KOPT-K1 (cell line): Measurements from ENCODE around the gene ETV6.

Experiments
- H3K27ac ChIP-seq: fragments of 200-600 bp; sonication (generic); 2 replicates; pipeline ENCODE4 v1.5.1; 2016; ENCODE audit warnings: antibody characterized with exemption, mild to moderate bottlenecking, low read depth, low read length; ENCODE audit not compliant: poor library complexity, severe bottlenecking
- H3K36me3 ChIP-seq: fragments of 200-600 bp; sonication (generic); 2 replicates; pipeline ENCODE4 v1.5.1; 2017; ENCODE audit warnings: antibody characterized with exemption, mild to moderate bottlenecking, low read length, moderate library complexity; ENCODE audit not compliant: insufficient read depth
- H3K9me3 ChIP-seq: fragments of 200-600 bp; sonication (generic); 2 replicates; pipeline ENCODE4 v1.5.1; 2017; ENCODE audit warnings: antibody characterized with exemption, low read length, mild to moderate bottlenecking; ENCODE audit not compliant: insufficient read depth, poor library complexity, severe bottlenecking

Gene ETV6

DNA sequence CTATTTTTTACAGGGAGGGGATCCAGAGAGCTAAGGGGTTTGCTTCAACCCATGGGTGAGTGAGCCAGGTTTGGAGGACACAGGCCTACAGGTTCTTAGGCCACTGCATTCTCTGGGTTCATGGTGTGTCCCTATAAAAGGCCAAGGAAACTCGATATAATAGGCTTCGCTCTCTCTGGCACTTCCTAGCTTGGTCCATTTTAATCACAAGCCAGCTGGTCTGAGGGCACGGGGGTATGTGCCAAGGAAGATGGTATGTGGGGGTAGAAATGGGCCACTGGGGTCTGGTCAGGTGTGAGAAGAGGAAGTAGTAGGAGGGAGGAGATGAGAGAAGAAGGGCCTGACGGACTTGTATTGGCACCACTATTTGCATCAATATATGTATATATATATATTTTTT, 4.9 kb downstream of the ETV6 start:
- Histone ChIP-seq H3K27ac (peak overlapping the region; percentile 7), H3K9me3 (no peaks in the 10 kb centered on the region), H3K36me3 (peaks cover 9% of the 10 kb centered on the region; the same call in 1 of the 2 replicates)

DNA sequence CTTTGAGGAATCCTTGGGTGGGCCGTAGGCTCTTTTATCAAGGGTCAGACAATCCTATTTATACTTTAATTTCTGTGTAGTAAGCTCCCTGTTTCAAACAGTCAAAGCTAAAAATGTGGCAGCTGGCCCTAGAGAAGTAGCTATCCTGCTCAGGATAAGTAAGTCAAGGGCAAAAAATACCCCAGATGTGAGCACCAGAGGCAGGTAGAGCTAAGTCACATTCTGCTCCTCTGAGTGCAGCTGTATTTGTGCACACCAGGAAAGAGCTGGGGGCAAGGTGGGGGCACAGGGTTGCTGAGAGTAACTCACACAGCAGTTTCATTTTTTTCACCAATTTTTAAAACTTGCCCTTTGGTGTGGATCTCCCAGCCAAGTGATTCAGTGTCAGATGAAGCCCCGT, 5.3 kb downstream of the ETV6 start:
- no peak overlapping the region for H3K27ac ChIP-seq
- peaks cover 9% of the 10 kb centered on the region; the same call in 1 of the 2 replicates for H3K36me3 ChIP-seq
- no peaks in the 10 kb centered on the region for H3K9me3 ChIP-seq

DNA sequence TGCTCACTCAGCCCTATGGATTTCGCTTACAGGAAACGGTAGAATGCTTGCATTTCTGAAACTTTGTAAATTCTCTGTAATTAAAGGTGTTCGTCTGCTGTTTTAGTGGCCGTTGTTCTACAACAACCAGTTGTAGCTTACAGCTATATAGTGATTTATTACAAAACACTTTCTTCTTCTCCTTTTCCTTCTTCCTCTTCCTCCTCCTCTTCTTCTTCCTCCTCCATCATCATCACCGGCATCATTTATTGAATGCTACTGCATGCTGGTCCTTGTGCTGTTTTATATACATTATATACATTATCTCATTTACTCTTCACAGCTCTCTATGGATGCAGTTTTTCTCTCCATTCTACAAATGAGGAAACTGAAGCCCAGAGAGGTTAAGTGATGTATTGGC, 6.4 kb downstream of the ETV6 start:
- no peaks in the 10 kb centered on the region for H3K9me3 ChIP-seq
- peaks cover 9% of the 10 kb centered on the region; the same call in 1 of the 2 replicates for H3K36me3 ChIP-seq
- H3K27ac ChIP-seq: no peak overlapping the region

DNA sequence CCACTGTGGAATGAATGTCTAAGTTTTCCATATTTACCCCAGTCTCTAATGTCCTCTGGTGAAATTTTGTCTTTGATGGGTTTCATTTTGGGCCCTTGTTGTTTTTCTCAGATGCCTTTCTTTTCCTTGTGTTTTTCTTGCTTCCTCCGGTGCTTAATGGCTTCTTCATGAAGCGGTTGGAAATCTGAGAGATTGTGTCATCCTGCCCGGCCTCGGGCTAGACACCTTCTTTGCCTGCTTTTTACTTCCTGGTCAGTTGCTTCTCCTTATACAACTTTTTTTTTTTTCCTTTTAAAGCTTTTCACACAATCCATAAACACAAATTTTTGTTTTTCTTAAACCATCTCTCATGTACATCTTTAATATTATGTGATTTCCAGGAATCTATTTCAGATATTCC, 7.1 kb downstream of the ETV6 start:
- H3K9me3 ChIP-seq: no peaks in the 10 kb centered on the region
- H3K36me3 ChIP-seq: peaks cover 12% of the 10 kb centered on the region; the same call in 1 of the 2 replicates
- no peak overlapping the region for H3K27ac ChIP-seq

DNA sequence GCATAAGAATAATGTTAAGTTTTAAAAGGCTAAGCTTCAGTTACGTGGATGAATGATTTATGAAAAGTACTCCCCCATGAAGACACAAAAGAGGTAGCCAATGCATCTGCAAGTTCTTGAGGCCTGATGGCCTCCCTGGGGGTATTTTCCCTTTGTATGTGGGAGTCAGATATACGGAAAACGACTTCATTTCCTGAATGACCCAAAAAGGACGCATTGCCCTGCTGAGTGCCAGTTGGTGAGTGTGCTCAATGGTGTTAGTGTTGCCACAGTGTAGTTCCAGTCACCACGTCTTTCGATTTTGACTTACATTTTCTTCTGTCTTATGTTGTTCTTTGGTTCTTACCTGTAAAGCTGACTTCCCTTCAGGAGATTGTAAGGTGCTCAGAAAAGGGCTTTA, 8.0 kb downstream of the ETV6 start:
- Histone ChIP-seq H3K36me3 (peaks cover 19% of the 10 kb centered on the region; the same call in 1 of the 2 replicates), H3K27ac (no peak overlapping the region), H3K9me3 (no peaks in the 10 kb centered on the region)

DNA sequence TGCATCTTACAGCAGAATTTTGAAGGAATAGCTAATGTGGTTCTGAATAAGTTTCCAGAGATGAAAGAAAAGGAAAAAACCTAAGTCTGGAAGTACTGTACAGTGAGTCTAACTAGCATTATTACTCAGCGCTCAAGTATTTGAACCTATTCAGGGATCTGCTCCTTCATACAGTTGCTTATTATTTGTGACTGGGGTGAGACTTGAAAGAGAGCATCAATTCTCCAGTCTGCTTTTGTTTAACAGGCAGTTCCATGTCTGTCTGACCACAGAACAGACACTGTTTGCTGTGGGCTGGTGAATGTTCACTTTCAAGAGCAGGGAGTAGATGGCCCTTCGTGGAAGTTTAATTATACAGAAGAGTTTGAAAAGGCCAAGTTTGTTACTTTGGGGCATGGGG, 9.3 kb downstream of the ETV6 start:
- Histone ChIP-seq H3K36me3 (peaks cover 19% of the 10 kb centered on the region; the same call in 1 of the 2 replicates), H3K27ac (no peak overlapping the region), H3K9me3 (no peaks in the 10 kb centered on the region)

DNA sequence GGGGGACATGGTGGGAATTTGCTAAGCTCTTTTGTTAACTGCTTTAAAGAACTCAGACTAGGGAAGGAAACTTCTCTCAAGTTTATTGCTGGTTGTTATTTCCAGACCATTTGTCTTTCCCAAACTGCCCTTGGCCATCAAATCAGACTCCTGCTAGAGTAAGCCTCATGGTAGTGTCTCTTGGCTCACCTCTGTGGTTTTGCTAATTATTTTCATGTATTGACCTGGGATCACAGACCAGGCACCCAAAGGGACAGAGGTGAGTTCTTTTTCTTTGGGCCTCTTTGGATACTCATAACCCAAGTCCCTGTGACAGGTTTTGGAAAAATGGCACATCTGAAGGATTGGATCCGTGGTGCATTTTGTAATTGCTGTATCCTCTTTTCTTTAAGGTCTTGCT, 11.2 kb downstream of the ETV6 start:
- Histone ChIP-seq H3K36me3 (peaks cover 28% of the 10 kb centered on the region; the same call in 1 of the 2 replicates), H3K9me3 (no peaks in the 10 kb centered on the region), H3K27ac (no peak overlapping the region)

DNA sequence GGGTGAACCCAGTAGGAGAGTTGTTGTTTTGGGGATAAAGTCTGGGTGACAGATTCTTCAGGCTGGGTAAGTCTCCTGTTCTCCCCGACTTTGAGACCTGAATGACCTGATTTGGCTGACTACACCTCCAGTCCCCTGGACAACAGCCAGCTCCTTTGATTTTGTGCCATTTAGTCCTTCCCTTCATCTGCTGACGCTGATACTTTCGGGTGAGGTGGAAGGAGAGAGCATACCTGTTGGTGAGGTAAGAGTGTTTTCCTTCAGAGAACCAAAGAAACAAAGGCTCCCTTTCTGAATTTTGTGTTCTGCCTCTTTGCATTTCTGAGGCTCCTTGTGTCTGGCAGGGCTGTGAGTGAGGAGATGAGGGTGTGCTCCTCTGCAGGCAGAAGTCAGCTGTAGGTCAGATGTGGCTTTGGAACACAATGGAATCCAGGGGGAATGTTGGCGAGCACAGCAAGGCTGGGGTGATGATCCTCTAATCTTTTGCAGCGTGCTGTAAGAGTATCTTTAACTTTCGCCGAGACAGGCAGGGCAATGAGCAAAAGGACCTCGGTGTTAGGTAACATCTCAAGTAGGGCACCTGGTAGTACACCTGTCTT, 12.1 kb downstream of the ETV6 start:
- no peak overlapping the region for H3K27ac ChIP-seq

DNA sequence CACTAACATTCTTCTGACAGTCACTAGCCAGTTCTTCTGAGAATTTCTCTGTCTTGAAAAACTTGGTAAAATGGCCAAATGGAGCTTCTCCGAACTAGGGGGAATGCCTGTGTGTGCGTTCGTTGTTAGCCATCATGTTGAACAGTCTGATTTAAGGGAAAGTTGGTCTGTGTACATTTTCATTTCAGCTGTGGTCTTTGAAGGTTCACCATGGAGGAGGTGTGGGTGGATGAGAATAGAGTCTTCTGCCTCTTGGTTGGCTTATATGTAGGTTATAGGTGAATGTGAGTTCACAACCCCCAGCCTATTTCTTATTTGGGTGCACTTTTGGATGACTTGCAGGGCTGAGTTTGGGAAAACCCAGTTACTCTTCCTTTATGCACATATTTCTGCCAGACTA, 12.9 kb downstream of the ETV6 start:
- H3K36me3 ChIP-seq: peaks cover 19% of the 10 kb centered on the region; the same call in 1 of the 2 replicates
- no peak overlapping the region for H3K27ac ChIP-seq
- H3K9me3 ChIP-seq: no peaks in the 10 kb centered on the region

More for the DNA sequence above, 12.1 kb downstream of the ETV6 start:
- H3K9me3 ChIP-seq: no peaks in the 10 kb centered on the region
- peaks cover 23% of the 10 kb centered on the region; the same call in 1 of the 2 replicates for H3K36me3 ChIP-seq

DNA sequence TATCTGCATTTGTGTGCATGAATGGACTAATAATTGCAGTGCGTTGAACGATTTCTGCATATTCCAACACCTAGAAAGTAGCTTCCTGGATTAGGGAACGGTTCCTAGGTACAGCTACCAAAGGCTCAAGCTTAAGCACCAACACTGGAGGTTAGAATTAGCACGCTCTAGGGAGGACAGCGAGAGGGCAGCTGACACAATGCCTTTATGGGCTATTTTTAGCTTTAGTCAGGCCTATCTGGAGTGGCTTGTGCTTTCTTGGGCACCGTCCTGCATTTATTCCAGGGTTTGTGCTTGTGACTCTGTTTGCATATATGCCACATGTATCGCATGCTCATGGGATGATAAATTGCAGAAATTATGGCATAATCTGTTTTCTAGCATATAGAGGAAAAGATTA, 13.7 kb downstream of the ETV6 start:
- Histone ChIP-seq H3K27ac (no peak overlapping the region), H3K36me3 (peaks cover 19% of the 10 kb centered on the region; the same call in 1 of the 2 replicates), H3K9me3 (no peaks in the 10 kb centered on the region)

DNA sequence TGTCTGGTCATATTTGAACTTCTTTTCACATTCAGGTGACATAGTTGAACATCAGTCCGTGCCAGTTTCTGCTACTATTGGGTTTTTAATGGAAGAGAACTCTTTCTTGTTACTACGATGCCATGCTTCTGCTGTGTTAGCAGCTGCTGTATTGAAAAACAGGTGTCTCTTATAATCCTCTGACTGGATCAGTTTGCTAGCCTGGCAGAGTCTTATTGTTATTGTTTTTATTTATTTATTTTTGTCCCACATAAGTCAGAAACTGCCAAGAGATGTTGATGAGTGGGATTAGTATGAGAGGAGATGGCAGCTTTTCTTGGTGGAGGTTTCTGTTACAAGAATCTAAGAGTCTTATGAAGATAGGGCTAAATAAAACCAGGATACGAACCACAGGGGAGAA, 14.6 kb downstream of the ETV6 start:
- peaks cover 19% of the 10 kb centered on the region; the same call in 1 of the 2 replicates for H3K36me3 ChIP-seq
- H3K9me3 ChIP-seq: no peaks in the 10 kb centered on the region
- H3K27ac ChIP-seq: no peak overlapping the region

DNA sequence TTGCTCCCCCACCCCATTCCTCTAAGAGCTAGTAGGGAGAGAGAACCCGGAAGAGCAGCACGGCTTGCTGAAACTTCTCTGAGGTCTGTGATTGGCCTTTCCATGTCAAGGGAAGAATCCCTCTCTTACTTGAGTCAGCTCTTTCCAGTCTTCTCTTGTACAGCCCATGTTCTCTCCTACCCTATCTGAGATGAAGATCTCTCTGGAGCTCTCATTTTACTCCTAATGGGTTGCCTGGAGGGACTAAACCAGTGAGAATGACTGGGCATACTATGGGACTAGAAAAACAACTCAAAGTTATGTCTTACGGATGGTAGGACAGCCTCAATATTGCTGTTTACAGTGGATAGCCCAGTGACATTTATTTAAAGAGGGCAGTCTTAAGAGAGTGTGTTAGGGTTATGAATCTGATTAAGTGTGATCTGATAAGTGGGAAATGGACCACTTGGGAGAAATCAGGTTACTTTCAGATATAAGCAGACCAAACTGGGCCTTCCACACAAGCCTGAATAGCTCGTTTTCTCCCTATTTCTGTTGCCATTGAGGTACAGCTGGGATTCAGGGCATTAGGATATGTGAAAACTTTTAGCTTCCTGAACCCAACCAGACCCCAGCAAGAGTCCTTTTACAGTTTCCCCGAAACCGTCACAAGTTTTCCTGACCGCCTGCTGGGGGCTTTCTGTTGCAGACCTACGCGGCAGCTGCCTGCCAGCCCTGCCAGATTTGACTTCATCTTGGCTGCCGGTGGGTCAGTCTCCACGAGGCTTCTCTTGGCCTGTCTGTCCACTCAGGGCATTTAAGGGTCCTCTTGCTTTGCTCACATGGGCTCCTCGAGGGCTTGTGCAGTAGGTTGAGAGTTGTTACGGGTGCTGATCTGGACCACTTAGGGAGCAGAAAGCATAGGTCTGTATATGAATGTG, 16.9 kb downstream of the ETV6 start:
- H3K36me3 ChIP-seq: peaks cover 17% of the 10 kb centered on the region; the same call in 1 of the 2 replicates
- H3K9me3 ChIP-seq: no peaks in the 10 kb centered on the region
- no peak overlapping the region for H3K27ac ChIP-seq

DNA sequence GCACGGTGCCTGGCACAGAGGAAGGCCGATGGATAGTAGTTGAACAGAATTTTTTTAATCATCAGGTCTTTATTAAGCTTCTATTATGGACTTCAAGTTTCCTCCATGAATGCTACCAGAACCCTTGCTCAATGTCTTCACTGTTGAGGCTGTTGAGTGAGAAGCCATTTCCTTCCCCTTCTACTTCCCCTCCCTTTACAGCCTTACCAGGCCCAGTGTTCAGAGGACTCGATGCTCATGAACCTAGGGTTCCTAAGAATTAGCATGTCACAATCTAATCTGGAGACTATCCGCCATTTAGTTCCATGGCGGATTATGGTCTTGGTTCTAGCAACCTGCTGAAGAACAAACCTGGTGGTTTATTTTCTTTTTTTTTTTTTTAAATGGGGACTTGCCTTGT, 17.7 kb downstream of the ETV6 start:
- peaks cover 9% of the 10 kb centered on the region; the same call in 1 of the 2 replicates for H3K36me3 ChIP-seq
- H3K9me3 ChIP-seq: no peaks in the 10 kb centered on the region
- no peak overlapping the region for H3K27ac ChIP-seq

DNA sequence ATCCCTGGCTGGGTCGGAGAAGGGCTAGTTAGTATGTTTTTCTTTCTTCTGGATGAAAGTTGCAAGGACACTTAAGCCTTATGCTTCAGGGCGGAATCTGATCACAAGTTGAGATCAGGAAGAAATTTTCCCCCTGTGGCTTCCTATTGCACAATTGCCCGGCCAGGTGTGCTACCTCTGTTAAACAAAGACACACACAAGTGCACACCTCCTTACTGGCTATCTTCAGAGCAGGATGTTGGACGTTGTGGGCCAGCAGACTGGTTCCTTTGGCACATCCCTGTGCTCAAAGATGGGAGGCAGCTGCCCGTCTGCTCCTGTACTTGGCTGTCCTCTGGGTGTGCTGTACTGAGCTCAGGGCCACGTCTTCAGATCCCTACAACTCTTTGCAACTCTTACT, 19.1 kb downstream of the ETV6 start:
- peaks cover 9% of the 10 kb centered on the region; the same call in 1 of the 2 replicates for H3K36me3 ChIP-seq
- H3K9me3 ChIP-seq: no peaks in the 10 kb centered on the region
- H3K27ac ChIP-seq: no peak overlapping the region

DNA sequence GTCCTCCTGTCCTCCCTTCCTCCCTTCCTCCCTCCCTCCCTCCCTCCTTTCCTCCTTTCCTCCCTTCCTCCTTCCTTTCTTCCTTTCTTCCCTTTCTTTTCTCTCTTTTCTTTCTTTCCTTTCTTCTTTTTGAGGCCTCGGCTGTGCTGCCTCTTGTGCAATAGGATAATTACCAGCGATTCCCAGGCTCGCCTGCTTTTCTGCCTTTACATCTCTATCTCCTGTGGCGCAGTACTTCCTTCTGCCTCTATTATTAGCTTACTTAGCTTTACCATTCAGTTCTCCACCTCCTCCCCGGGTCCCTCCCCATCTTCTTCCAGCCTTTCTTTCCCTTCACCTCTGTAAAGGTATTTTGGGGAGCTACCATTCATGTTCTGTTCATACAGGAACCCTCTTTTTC, 19.9 kb downstream of the ETV6 start:
- Histone ChIP-seq H3K27ac (no peak overlapping the region), H3K36me3 (peaks cover 9% of the 10 kb centered on the region; the same call in 1 of the 2 replicates), H3K9me3 (no peaks in the 10 kb centered on the region)
